PC-9 (cell line): ENCODE data around the gene SAT1. TPM values are rescaled to one million over a fixed set of nuclear protein-coding genes. Genes with fewer than 3 reads are reported as not detected.
"Not testable (repeated sequence)": the region's sequence is repeated elsewhere in the genome, so short reads cannot be mapped to it uniquely, and the experiment has no call there.

Experiments
- BruUV-seq: library from RNA; stranded (reverse); fragments of 400-500 nt; replicated peaks from 2 replicates; lab custom pipeline; 2021; lab: Mats Ljungman, UMichigan
- CTCF ChIA-PET: fragments of 300-600 bp; sonication (Branson Sonifier 250); formaldehyde crosslinking; loops from one replicate; lab custom pipeline; 2022; ENCODE audit warnings: antibody characterized with exemption; lab: Charles Lee
- POLR2A ChIA-PET: fragments of 300-600 bp; sonication (Branson Sonifier 250); formaldehyde crosslinking; loops from one replicate; lab custom pipeline; 2022; ENCODE audit warnings: antibody characterized with exemption; ENCODE audit not compliant: unreplicated experiment; lab: Charles Lee
- DNase-seq, 2 experiments: peaks; one replicate each; pipeline versions ENCODE4 v3.0.0 to v3.0.0-alpha.2; 2015 to 2022; ENCODE audit warnings: mixed read lengths in 1 of 2
- H2AFZ ChIP-seq: fragments of 200-600 bp; sonication (generic); 2 replicates; pipeline ENCODE4 v1.8.1; 2017; ENCODE audit warnings: antibody characterized with exemption
- H3F3A ChIP-seq: fragments of 200-600 bp; sonication (generic); 2 replicates; pipeline ENCODE4 v1.8.1; 2017; ENCODE audit warnings: antibody characterized with exemption, mild to moderate bottlenecking, low read depth; ENCODE audit not compliant: insufficient read depth
- H3K27ac ChIP-seq: fragments of 200-600 bp; sonication (generic); 2 replicates; pipeline ENCODE4 v1.6.1; 2016; ENCODE audit warnings: mixed run types
- H3K27me3 ChIP-seq: fragments of 200-600 bp; sonication (generic); 2 replicates; pipeline ENCODE4 v1.6.1; 2016; ENCODE audit warnings: low read depth, mixed run types; ENCODE audit not compliant: insufficient read depth
- H3K36me3 ChIP-seq: fragments of 200-600 bp; sonication (generic); 2 replicates; pipeline ENCODE4 v1.6.1; 2016; ENCODE audit warnings: low read depth, mixed run types
- H3K4me1 ChIP-seq: fragments of 200-600 bp; sonication (generic); replicated peaks from 2 replicates; pipeline ENCODE4 v1.6.1; 2016; ENCODE audit warnings: mixed run types; ENCODE audit not compliant: insufficient read depth
- H3K4me2 ChIP-seq: fragments of 200-600 bp; sonication (generic); 2 replicates; pipeline ENCODE4 v1.6.1; 2017; ENCODE audit warnings: mixed run types
- H3K4me3 ChIP-seq: fragments of 200-600 bp; sonication (generic); 2 replicates; pipeline ENCODE4 v1.6.1; 2016; ENCODE audit warnings: mixed run types
- H3K79me2 ChIP-seq: fragments of 200-600 bp; sonication (generic); 2 replicates; pipeline ENCODE4 v1.6.1; 2017; ENCODE audit warnings: low read depth, mixed run types
- H3K9me2 ChIP-seq: fragments of 200-600 bp; sonication (generic); 2 replicates; pipeline ENCODE4 v1.8.1; 2017; ENCODE audit warnings: mild to moderate bottlenecking; ENCODE audit not compliant: insufficient read depth
- H3K9me3 ChIP-seq: fragments of 200-600 bp; sonication (generic); 2 replicates; pipeline ENCODE4 v1.8.1; 2016; ENCODE audit warnings: low read depth; ENCODE audit not compliant: insufficient read depth
- H4K20me1 ChIP-seq: fragments of 200-600 bp; sonication (generic); 2 replicates; pipeline ENCODE4 v1.8.1; 2017; ENCODE audit not compliant: insufficient read depth
- CTCF ChIP-seq: fragments of 200-600 bp; sonication (generic); conservative IDR thresholded peaks from 2 replicates; pipeline ENCODE4 v1.6.1; 2017; ENCODE audit warnings: mixed run types, antibody characterized with exemption, mild to moderate bottlenecking, moderate library complexity
- EZH2 ChIP-seq: fragments of 200-600 bp; sonication (generic); IDR thresholded peaks from 2 replicates; pipeline ENCODE4 v1.8.0; 2017; ENCODE audit warnings: antibody characterized with exemption, low read depth
- intact Hi-C: fragments of 100-400 bp; cut with micrococcal nuclease; formaldehyde crosslinking; loops from one replicate; pipeline ENCODE4 v1.10.0; 2022; ENCODE audit not compliant: unreplicated experiment
- total RNA-seq: library from RNA; stranded (reverse); gene quantifications from 2 replicates; pipeline ENCODE4 v1.2.3, GENCODE V29; 2021

Gene SAT1
- total RNA-seq, 1 experiment from 2014 or later: 99.1 TPM

- no peaks in the 10 kb centered on the region for H4K20me1 ChIP-seq
- no peak overlapping the region for H3K4me2 ChIP-seq
- H3F3A ChIP-seq: peaks cover 7% of the 10 kb centered on the region; the same call in 1 of the 2 replicates
- CTCF ChIA-PET: no interaction called here
- H3K27me3 ChIP-seq: no peaks in the 10 kb centered on the region
- H3K27ac ChIP-seq: no peak overlapping the region
- no peak overlapping the region for H3K4me3 ChIP-seq
- no TSS peak for BruUV-seq
- no peak for TF ChIP-seq CTCF
- TF ChIP-seq EZH2: no peak
- H3K9me2 ChIP-seq: no peaks in the 10 kb centered on the region
- no peak for DNase-seq
- POLR2A ChIA-PET: no interaction called here
- intact Hi-C loops: no loop called here
- H3K4me1 ChIP-seq: no peaks in the 10 kb centered on the region; the same call in 1 of the 2 replicates
- no peaks in the 10 kb centered on the region for H3K36me3 ChIP-seq
- H2AFZ ChIP-seq: no peak overlapping the region
- no peaks in the 10 kb centered on the region for H3K9me3 ChIP-seq
- no peaks in the 10 kb centered on the region for H3K79me2 ChIP-seq
Observed at GRCh38 chrX:23765868-23766267, 17.1 kb upstream of the SAT1 start.

- no peaks in the 10 kb centered on the region for H3K27me3 ChIP-seq
- H3K79me2 ChIP-seq: no peaks in the 10 kb centered on the region
- H4K20me1 ChIP-seq: no peaks in the 10 kb centered on the region
- peaks cover 7% of the 10 kb centered on the region; the same call in 1 of the 2 replicates for H3F3A ChIP-seq
- H3K27ac ChIP-seq: no peak overlapping the region
- no peaks in the 10 kb centered on the region for H3K9me2 ChIP-seq
- intact Hi-C loops: no loop called here
- no peak for TF ChIP-seq EZH2
- TF ChIP-seq CTCF: no peak
- H3K4me3 ChIP-seq: no peak overlapping the region
- no peaks in the 10 kb centered on the region; the same call in 1 of the 2 replicates for H3K4me1 ChIP-seq
- BruUV-seq: no TSS peak
- H2AFZ ChIP-seq: no peak overlapping the region
- no peak for DNase-seq
- no peaks in the 10 kb centered on the region for H3K9me3 ChIP-seq
- ChIA-PET CTCF (no interaction called here), POLR2A (no interaction called here)
- H3K36me3 ChIP-seq: no peaks in the 10 kb centered on the region
- H3K4me2 ChIP-seq: no peak overlapping the region
Observed at GRCh38 chrX:23766650-23767551, 16.1 kb upstream of the SAT1 start.

GRCh38 chrX:23770142-23770541 is 12.8 kb upstream of the SAT1 start:
- Histone ChIP-seq H3F3A (peaks cover 4% of the 10 kb centered on the region; the same call in 1 of the 2 replicates), H2AFZ (no peak overlapping the region), H3K9me3 (no peaks in the 10 kb centered on the region), H3K9me2 (no peaks in the 10 kb centered on the region), H4K20me1 (no peaks in the 10 kb centered on the region), H3K4me1 (no peaks in the 10 kb centered on the region; the same call in 1 of the 2 replicates), H3K4me2 (no peak overlapping the region), H3K36me3 (no peaks in the 10 kb centered on the region), H3K27me3 (no peaks in the 10 kb centered on the region), H3K79me2 (no peaks in the 10 kb centered on the region), H3K27ac (no peak overlapping the region), H3K4me3 (no peak overlapping the region)
- ChIA-PET CTCF (no interaction called here), POLR2A (no interaction called here)
- no peak for DNase-seq
- intact Hi-C loops: no loop called here
- no TSS peak for BruUV-seq
- TF ChIP-seq EZH2 (no peak), CTCF (no peak)

- H3K4me1 ChIP-seq, H3K36me3 ChIP-seq, DNase-seq, intact Hi-C loops, H2AFZ ChIP-seq, H3K27ac ChIP-seq, POLR2A ChIA-PET, H3K27me3 ChIP-seq, H3K9me3 ChIP-seq, H3K4me3 ChIP-seq, BruUV-seq, H3F3A ChIP-seq, CTCF ChIA-PET, H3K79me2 ChIP-seq, H3K9me2 ChIP-seq, H4K20me1 ChIP-seq, H3K4me2 ChIP-seq: not testable (repeated sequence)
Observed at GRCh38 chrX:23771086-23771485, 11.9 kb upstream of the SAT1 start.
